Mesodermal cell (in vitro differentiated cells): Measurements from ENCODE around the gene PSD.
A peak's percentile ranks its signal among the peaks of the same experiment; 100 is the strongest.

Experiments used
- H3K27ac ChIP-seq: 2 replicates; pipeline ENCODE4 v1.7.0; 2013; ENCODE audit warnings: mild to moderate bottlenecking, low read depth, low read length, moderate library complexity; ENCODE audit not compliant: severe bottlenecking
- H3K36me3 ChIP-seq: 2 replicates; pipeline ENCODE4 v1.7.1; 2013; ENCODE audit warnings: mild to moderate bottlenecking, low read length, moderate library complexity; ENCODE audit not compliant: control insufficient read depth, insufficient read depth
- H3K4me1 ChIP-seq: one replicate; pipeline ENCODE4 v1.7.1; 2013; ENCODE audit warnings: mild to moderate bottlenecking, low read length; ENCODE audit not compliant: insufficient read depth, control insufficient read depth, poor library complexity, severe bottlenecking
- H3K4me3 ChIP-seq: 2 replicates; pipeline ENCODE4 v1.7.0; 2013; ENCODE audit warnings: low read length, control low read depth, mild to moderate bottlenecking; ENCODE audit not compliant: insufficient read depth, poor library complexity, severe bottlenecking; ENCODE audit errors: extremely low read depth
- H3K9me3 ChIP-seq: 2 replicates; pipeline ENCODE4 v1.7.1; 2013; ENCODE audit warnings: mild to moderate bottlenecking, low read length, moderate library complexity; ENCODE audit not compliant: control insufficient read depth
- WGBS, 2 experiments: methylation state at CpG; one replicate each; pipeline ENCODE4 v1.1.5; 2013; ENCODE audit warnings: missing lambda C conversion rate in 2 of 2; ENCODE audit not compliant: insufficient coverage in 2 of 2; 5-methylcytosine and 5-hydroxymethylcytosine counted together

PSD gene

GRCh38 chr10:102419269-102420180, 940 bp upstream of the PSD start:
- Histone ChIP-seq H3K9me3 (no peaks in the 10 kb centered on the region), H3K27ac (peak overlapping the region; percentile 81), H3K4me1 (peaks cover 6% of the 10 kb centered on the region), H3K4me3 (peak overlapping the region; percentile 78), H3K36me3 (peaks cover 16% of the 10 kb centered on the region)
- 1% methylated on average over 25 to 40 of the region's 54 CpGs for WGBS, 2 experiments

- WGBS, 2 experiments, result 88 to 92% methylated on average over 12 to 19 of the region's 20 CpGs
- Histone ChIP-seq H3K27ac (no peak overlapping the region), H3K36me3 (no peaks in the 10 kb centered on the region), H3K4me1 (peaks cover 6% of the 10 kb centered on the region), H3K4me3 (no peak overlapping the region), H3K9me3 (no peaks in the 10 kb centered on the region)
Observed at GRCh38 chr10:102416695-102417094, 1.9 kb downstream of the PSD start.

- H3K36me3 ChIP-seq, result no peaks in the 10 kb centered on the region
- H3K4me1 ChIP-seq, result peaks cover 6% of the 10 kb centered on the region
- H3K4me3 ChIP-seq, result no peak overlapping the region
- H3K27ac ChIP-seq, result no peak overlapping the region
- WGBS, 2 experiments, result 77 to 85% methylated on average over 4 to 8 of the region's 9 CpGs
- H3K9me3 ChIP-seq, result no peaks in the 10 kb centered on the region
Observed at GRCh38 chr10:102416283-102416682, 2.3 kb downstream of the PSD start.

- WGBS, 2 experiments, result 83 to 87% methylated on average over 13 to 14 of the region's 20 CpGs
- H3K9me3 ChIP-seq, result no peaks in the 10 kb centered on the region
- no peak overlapping the region for H3K27ac ChIP-seq
- no peaks in the 10 kb centered on the region for H3K36me3 ChIP-seq
- no peak overlapping the region for H3K4me3 ChIP-seq
- peaks cover 15% of the 10 kb centered on the region for H3K4me1 ChIP-seq
Observed at GRCh38 chr10:102414749-102415148, 3.8 kb downstream of the PSD start.

- 83 to 88% methylated on average over 11 to 16 of the region's 16 CpGs for WGBS, 2 experiments
- H3K36me3 ChIP-seq, result no peaks in the 10 kb centered on the region
- peaks cover 16% of the 10 kb centered on the region for H3K4me1 ChIP-seq
- no peak overlapping the region for H3K4me3 ChIP-seq
- no peak overlapping the region for H3K27ac ChIP-seq
- no peaks in the 10 kb centered on the region for H3K9me3 ChIP-seq
Observed at GRCh38 chr10:102413806-102414561, 4.6 kb downstream of the PSD start.

GRCh38 chr10:102413053-102413705, 5.4 kb downstream of the PSD start:
- WGBS, 2 experiments, result 0 to 20% methylated on average over 2 to 4 of the region's 5 CpGs
- Histone ChIP-seq H3K9me3 (no peaks in the 10 kb centered on the region), H3K36me3 (no peaks in the 10 kb centered on the region), H3K27ac (no peak overlapping the region), H3K4me3 (no peak overlapping the region), H3K4me1 (peaks cover 14% of the 10 kb centered on the region)

GRCh38 chr10:102412293-102412692, 6.3 kb downstream of the PSD start:
- Histone ChIP-seq H3K4me3 (no peak overlapping the region), H3K27ac (no peak overlapping the region), H3K9me3 (no peaks in the 10 kb centered on the region), H3K4me1 (peaks cover 14% of the 10 kb centered on the region), H3K36me3 (no peaks in the 10 kb centered on the region)
- 85 to 96% methylated on average over 7 to 10 of the region's 10 CpGs for WGBS, 2 experiments

- H3K4me1 ChIP-seq, result peaks cover 14% of the 10 kb centered on the region
Observed at GRCh38 chr10:102411341-102412255, 7.0 kb downstream of the PSD start.

GRCh38 chr10:102410429-102411073, 8.0 kb downstream of the PSD start:
- no peaks in the 10 kb centered on the region for H3K9me3 ChIP-seq
- H3K4me1 ChIP-seq, result peaks cover 14% of the 10 kb centered on the region
- WGBS, 2 experiments, result 8 to 9% methylated on average over 34 to 37 of the region's 48 CpGs
- no peaks in the 10 kb centered on the region for H3K36me3 ChIP-seq
- peak overlapping the region; percentile 16 for H3K27ac ChIP-seq
- peak overlapping the region; percentile 34 for H3K4me3 ChIP-seq

More at GRCh38 chr10:102411341-102412255, 7.0 kb downstream of the PSD start:
- no peaks in the 10 kb centered on the region for H3K36me3 ChIP-seq
- H3K4me3 ChIP-seq, result no peak overlapping the region
- 88 to 91% methylated on average over 14 of the region's 14 CpGs for WGBS, 2 experiments
- H3K9me3 ChIP-seq, result no peaks in the 10 kb centered on the region
- H3K27ac ChIP-seq, result no peak overlapping the region
